Measurements from ENCODE around the gene SDS.

The SDS gene

GRCh38 chr12:113391650-113392337, 11.9 kb downstream of the SDS start:
- Histone ChIP-seq H3K4me3 (ENCODE audit: low read depth, low read length) (no peak overlapping the region), H3K36me3 (replicated peaks) (peaks cover 2% of the 10 kb centered on the region), H3K27me3 (replicated peaks) (no peaks in the 10 kb centered on the region), H3K27ac (no peak overlapping the region)
- no peak for TF ChIP-seq CTCF (IDR thresholded peaks at IDR 0.05; ENCODE audit: low read depth, low read length, missing control alignments)
- in situ Hi-C loops (cut with HindIII; ENCODE audit: low pct_ligation_motif_present, low sequenced_read_pairs) = no loop called here
- no peak for DNase-seq

- H3K4me3 ChIP-seq (ENCODE audit: low read depth, low read length) = no peak overlapping the region
- in situ Hi-C loops (cut with HindIII; ENCODE audit: low pct_ligation_motif_present, low sequenced_read_pairs) = no loop called here
- H3K27ac ChIP-seq = no peak overlapping the region
- no peak for DNase-seq
- no peak for TF ChIP-seq CTCF (IDR thresholded peaks at IDR 0.05; ENCODE audit: low read depth, low read length, missing control alignments)
- H3K27me3 ChIP-seq (replicated peaks) = no peaks in the 10 kb centered on the region
- peaks cover 2% of the 10 kb centered on the region for H3K36me3 ChIP-seq (replicated peaks)
These were observed 12.5 kb downstream of the SDS start for GRCh38 chr12:113391145-113391544.

- Histone ChIP-seq H3K36me3 (replicated peaks) (peaks cover 4% of the 10 kb centered on the region), H3K27ac (no peak overlapping the region), H3K27me3 (replicated peaks) (no peaks in the 10 kb centered on the region), H3K4me3 (ENCODE audit: low read depth, low read length) (no peak overlapping the region)
- TF ChIP-seq CTCF (IDR thresholded peaks at IDR 0.05; ENCODE audit: low read depth, low read length, missing control alignments) = no peak
- in situ Hi-C loops (cut with HindIII; ENCODE audit: low pct_ligation_motif_present, low sequenced_read_pairs) = no loop called here
- no peak for DNase-seq
These were observed 13.3 kb downstream of the SDS start for GRCh38 chr12:113390064-113391043.

- H3K27ac ChIP-seq = no peak overlapping the region
- TF ChIP-seq CTCF (IDR thresholded peaks at IDR 0.05; ENCODE audit: low read depth, low read length, missing control alignments) = no peak
- H3K36me3 ChIP-seq (replicated peaks) = peaks cover 11% of the 10 kb centered on the region
- in situ Hi-C loops (cut with HindIII; ENCODE audit: low pct_ligation_motif_present, low sequenced_read_pairs) = no loop called here
- no peaks in the 10 kb centered on the region for H3K27me3 ChIP-seq (replicated peaks)
- DNase-seq = no peak
- H3K4me3 ChIP-seq (ENCODE audit: low read depth, low read length) = no peak overlapping the region
These were observed 15.3 kb downstream of the SDS start for GRCh38 chr12:113388351-113388750.

- Histone ChIP-seq H3K4me3 (ENCODE audit: low read depth, low read length) (no peak overlapping the region), H3K27ac (no peak overlapping the region), H3K36me3 (replicated peaks) (peaks cover 11% of the 10 kb centered on the region), H3K27me3 (replicated peaks) (no peaks in the 10 kb centered on the region)
- TF ChIP-seq CTCF (IDR thresholded peaks at IDR 0.05; ENCODE audit: low read depth, low read length, missing control alignments) = no peak
- in situ Hi-C loops (cut with HindIII; ENCODE audit: low pct_ligation_motif_present, low sequenced_read_pairs) = no loop called here
- no peak for DNase-seq
These were observed 16.1 kb downstream of the SDS start for GRCh38 chr12:113387631-113388030.
